LNCaP clone FGC (cell line): ENCODE measurements around the gene MOB3B.

Experiments used
- DNase-seq: peaks from one replicate; pipeline ENCODE4 v3.0.0-alpha.2; 2011; ENCODE audit warnings: low read depth
- H3K4me3 ChIP-seq: 2 replicates; pipeline ENCODE4 v1.5.1; 2011; ENCODE audit warnings: mild to moderate bottlenecking, low read depth, low read length, control low read depth
- CTCF ChIP-seq: IDR thresholded peaks from 2 replicates; pipeline ENCODE4 v1.5.1; 2012; ENCODE audit warnings: mild to moderate bottlenecking; ENCODE audit not compliant: control insufficient read depth, insufficient read depth; ENCODE audit errors: extremely low read depth

MOB3B gene

GRCh38 chr9:27541740-27542139 lies 12.1 kb upstream of the MOB3B start:
- no peak for DNase-seq
- TF ChIP-seq CTCF, result no peak
- H3K4me3 ChIP-seq, result no peak overlapping the region

DNA sequence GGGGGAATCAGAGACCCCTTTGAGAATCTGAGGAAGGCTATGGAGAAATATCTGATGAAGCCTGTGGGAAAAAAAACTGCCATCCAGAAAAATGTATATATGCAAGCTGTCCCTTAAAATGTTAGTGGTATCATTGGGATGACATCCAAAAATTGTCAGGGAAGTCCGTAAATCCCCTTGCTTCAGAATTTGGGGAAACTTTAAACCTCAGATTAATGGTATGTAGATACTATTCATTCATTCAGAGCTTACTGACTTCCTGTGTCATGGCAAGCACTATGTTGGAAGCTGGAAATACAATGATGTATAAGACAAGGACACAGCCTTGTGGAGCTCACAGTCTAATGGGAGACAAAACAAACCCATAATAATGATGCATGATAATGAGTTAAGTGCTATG lies 10.9 kb upstream of the MOB3B start:
- H3K4me3 ChIP-seq, result no peak overlapping the region
- no peak for TF ChIP-seq CTCF
- DNase-seq, result no peak

- no peak for TF ChIP-seq CTCF
- no peak overlapping the region for H3K4me3 ChIP-seq
- no peak for DNase-seq
Observed at GRCh38 chr9:27539479-27540441, 10.1 kb upstream of the MOB3B start.

DNA sequence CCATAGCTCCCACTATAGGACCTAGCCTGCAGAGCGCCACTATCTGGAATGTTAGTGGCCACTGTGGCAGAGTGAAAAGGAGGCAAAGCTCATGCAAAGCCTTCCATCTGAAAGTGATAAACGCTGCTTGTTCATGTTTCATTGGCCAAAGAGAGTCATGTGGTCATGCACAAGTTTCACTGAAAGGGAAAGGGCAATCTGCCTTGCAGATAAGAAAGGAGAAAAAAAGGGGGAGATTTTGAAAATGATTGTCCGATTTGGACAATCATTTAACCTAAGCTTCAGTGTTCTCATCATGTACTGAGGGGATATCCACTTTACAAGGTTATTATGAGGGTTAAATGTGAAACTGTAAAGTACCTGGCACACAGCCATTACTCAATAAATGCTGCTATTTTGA lies 9.0 kb upstream of the MOB3B start:
- H3K4me3 ChIP-seq, result no peak overlapping the region
- DNase-seq, result no peak
- no peak for TF ChIP-seq CTCF

DNA sequence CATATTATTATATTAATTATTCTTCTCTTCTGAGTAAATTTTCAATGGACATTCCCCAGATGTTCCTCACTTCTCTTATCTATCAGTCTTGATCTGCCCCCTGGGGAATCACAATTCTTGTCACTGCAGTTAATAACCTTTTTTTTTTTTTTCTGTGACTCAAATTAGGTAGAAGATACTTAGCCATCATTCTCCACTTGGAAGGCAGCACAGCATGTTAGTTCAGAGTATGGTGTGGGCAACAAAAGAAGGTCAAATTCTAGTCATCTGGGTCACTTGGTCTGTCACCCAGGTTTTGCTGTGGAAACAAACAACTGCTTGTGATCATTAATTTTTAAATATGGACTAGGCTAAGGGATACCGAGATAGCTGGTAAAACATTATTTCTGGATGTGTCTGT lies 8.1 kb upstream of the MOB3B start:
- no peak for TF ChIP-seq CTCF
- no peak overlapping the region for H3K4me3 ChIP-seq
- DNase-seq, result no peak

GRCh38 chr9:27537027-27537435 lies 7.4 kb upstream of the MOB3B start:
- no peak for TF ChIP-seq CTCF
- no peak for DNase-seq
- H3K4me3 ChIP-seq, result no peak overlapping the region

DNA sequence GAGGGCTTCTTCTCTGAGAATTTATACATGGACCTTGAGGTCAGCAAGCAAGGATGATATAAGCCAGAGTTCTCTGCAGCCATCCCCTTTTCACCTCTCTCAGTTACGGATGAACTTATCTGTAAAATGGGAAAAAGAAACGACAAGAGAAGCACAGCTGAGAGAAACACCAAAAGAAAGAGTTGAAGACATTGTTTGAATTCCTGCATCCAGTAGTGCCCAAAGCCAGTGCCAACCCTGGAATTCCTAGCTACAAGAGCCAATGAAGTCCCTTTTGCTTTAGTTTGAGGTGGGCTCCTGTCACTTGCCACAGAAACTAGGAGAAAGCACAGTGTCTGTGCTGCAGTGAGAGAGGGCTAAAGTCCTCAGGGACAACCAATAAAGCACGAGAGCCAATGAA lies 6.6 kb upstream of the MOB3B start:
- no peak for DNase-seq
- TF ChIP-seq CTCF, result no peak

More for the DNA sequence above, 6.6 kb upstream of the MOB3B start:
- no peak overlapping the region for H3K4me3 ChIP-seq
